CD14-positive monocyte (primary cell): ENCODE data around the gene TRIOBP. TPM values are rescaled to one million over a fixed set of nuclear protein-coding genes. Genes with fewer than 3 reads are reported as not detected.

ENCODE experiments used
- DNase-seq, 3 donors: peaks; one replicate each; pipeline ENCODE4 v3.0.0-alpha.2; 2011 to 2022
- H2AFZ ChIP-seq: 2 replicates; pipeline ENCODE4 v1.6.0; 2012; ENCODE audit warnings: mild to moderate bottlenecking, low read depth, low read length, inconsistent platforms; ENCODE audit not compliant: insufficient read depth, poor library complexity, severe bottlenecking
- H3K27ac ChIP-seq, 2 donors: 1 replicate in 1 of 2; 2 replicates in 1 of 2; pipeline ENCODE4 v1.5.1; 2012 to 2013; ENCODE audit warnings: low read length in 2 of 2, control low read depth in 1 of 2, inconsistent platforms in 1 of 2, low read depth in 1 of 2, mild to moderate bottlenecking in 1 of 2
- H3K27me3 ChIP-seq, 2 donors: one replicate each; pipeline versions ENCODE4 v1.6.0 to v1.6.1; 2011 to 2013; ENCODE audit warnings: low read length in 2 of 2; ENCODE audit not compliant: control insufficient read depth in 2 of 2, insufficient read depth in 2 of 2
- H3K36me3 ChIP-seq, 2 donors: replicated peaks in 1 of 2; 1 replicate in 1 of 2; 2 replicates in 1 of 2; pipeline versions ENCODE4 v1.5.1 to v1.6.1; 2012 to 2013; ENCODE audit warnings: low read length in 2 of 2, control low read depth in 1 of 2, inconsistent platforms in 1 of 2, mild to moderate bottlenecking in 1 of 2; ENCODE audit not compliant: insufficient read depth in 2 of 2, control insufficient read depth in 1 of 2
- H3K4me1 ChIP-seq, 2 donors: 1 replicate in 1 of 2; 2 replicates in 1 of 2; pipeline versions ENCODE4 v1.5.1 to v1.6.1; 2012 to 2013; ENCODE audit warnings: low read length in 2 of 2, control low read depth in 1 of 2, inconsistent platforms in 1 of 2, mild to moderate bottlenecking in 1 of 2, moderate library complexity in 1 of 2; ENCODE audit not compliant: insufficient read depth in 2 of 2, control insufficient read depth in 1 of 2
- H3K4me2 ChIP-seq: replicated peaks from 2 replicates; pipeline ENCODE3; 2012; ENCODE audit warnings: low read length, moderate library complexity, mild to moderate bottlenecking; ENCODE audit not compliant: poor library complexity, severe bottlenecking; ENCODE audit errors: extremely low read depth
- H3K4me3 ChIP-seq, 3 experiments: fragments of 200-600 bp in 1 of 3; sonication (generic) in 1 of 3; replicated peaks in 1 of 3; 1 replicate in 2 of 3; 2 replicates in 1 of 3; pipeline ENCODE4 v1.5.1; 2011 to 2013; ENCODE audit warnings: low read length in 3 of 3, mild to moderate bottlenecking in 3 of 3, control low read depth in 2 of 3, low read depth in 2 of 3, inconsistent platforms in 1 of 3, moderate library complexity in 1 of 3
- H3K79me2 ChIP-seq: 2 replicates; pipeline ENCODE4 v1.6.0; 2012; ENCODE audit warnings: mild to moderate bottlenecking, control low read depth, inconsistent platforms, low read length, moderate library complexity; ENCODE audit not compliant: insufficient read depth
- H3K9ac ChIP-seq: 2 replicates; pipeline ENCODE4 v1.6.0; 2017; ENCODE audit warnings: low read length, mild to moderate bottlenecking; ENCODE audit not compliant: insufficient read depth, poor library complexity, severe bottlenecking
- H3K9me3 ChIP-seq, 2 donors: replicated peaks in 1 of 2; 1 replicate in 1 of 2; 2 replicates in 1 of 2; pipeline versions ENCODE4 v1.5.1 to v1.6.1; 2012 to 2013; ENCODE audit warnings: low read length in 2 of 2, control low read depth in 1 of 2; ENCODE audit not compliant: control insufficient read depth in 1 of 2, insufficient read depth in 1 of 2
- H4K20me1 ChIP-seq: 2 replicates; pipeline ENCODE4 v1.6.0; 2012; ENCODE audit warnings: mild to moderate bottlenecking, low read length, control low read depth, moderate library complexity; ENCODE audit not compliant: insufficient read depth
- H3K27ac Mint-ChIP-seq, 7 donors: one replicate each; pipeline ENCODE4 v1.8.0; 2020; ENCODE audit warnings: mild to moderate bottlenecking in 7 of 7, mixed read lengths in 7 of 7, moderate library complexity in 6 of 7, inconsistent platforms in 2 of 7
- H3K27me3 Mint-ChIP-seq, 3 donors: one replicate each; pipeline ENCODE4 v1.8.0; 2021 to 2022; ENCODE audit warnings: low read depth in 3 of 3, mild to moderate bottlenecking in 3 of 3, mixed read lengths in 3 of 3, moderate library complexity in 3 of 3, inconsistent platforms in 1 of 3
- H3K36me3 Mint-ChIP-seq, 2 donors: one replicate each; pipeline ENCODE4 v1.8.0; 2020; ENCODE audit warnings: mixed read lengths in 2 of 2, inconsistent platforms in 1 of 2, mild to moderate bottlenecking in 1 of 2
- H3K4me1 Mint-ChIP-seq: one replicate; pipeline ENCODE4 v1.8.0; 2020; ENCODE audit warnings: mild to moderate bottlenecking, mixed read lengths
- H3K4me3 Mint-ChIP-seq, 2 donors: one replicate each; pipeline ENCODE4 v1.8.0; 2020; ENCODE audit warnings: mild to moderate bottlenecking in 2 of 2, mixed read lengths in 2 of 2, moderate library complexity in 1 of 2
- H3K9me3 Mint-ChIP-seq, 7 donors: one replicate each; pipeline ENCODE4 v1.8.0; 2020 to 2022; ENCODE audit warnings: mixed read lengths in 7 of 7, mild to moderate bottlenecking in 6 of 7, moderate library complexity in 6 of 7, inconsistent platforms in 2 of 7
- CTCF ChIP-seq: fragments of 200-600 bp; IDR thresholded peaks from one replicate; pipeline ENCODE4 v1.8.0; 2022; ENCODE audit warnings: antibody characterized with exemption, mild to moderate bottlenecking
- WGBS: methylation state at CpG from one replicate; pipeline ENCODE4 v1.1.5; 2013; ENCODE audit warnings: missing lambda C conversion rate; ENCODE audit not compliant: insufficient coverage; 5-methylcytosine and 5-hydroxymethylcytosine counted together
- intact Hi-C, 2 donors: fragments of 100-400 bp; cut with micrococcal nuclease; formaldehyde crosslinking; loops; one replicate each; pipeline versions ENCODE4 v1.15.0 to v1.15.1; 2023
- polyA plus RNA-seq, 3 donors: library from polyadenylated mRNA; depleted of rRNA in 1 of 3; unstranded in 2 of 3; stranded (reverse) in 1 of 3; fragments of 300-500 nt in 2 of 3; fragments of >200 nt in 1 of 3; fragmentation: Illumina TruSeq in 2 of 3; gene quantifications; 1 replicate in 2 of 3; 2 replicates in 1 of 3; pipeline ENCODE4 v1.2.3, GENCODE V29; 2012 to 2021

Gene TRIOBP
- polyA plus RNA-seq, 3 donors: 43.0 to 46.6 (median 44.7) TPM

- Histone ChIP-seq H3K4me1 (no peaks in the 10 kb centered on the region), H3K9me3 (no peaks in the 10 kb centered on the region), H3K9ac (no peak overlapping the region), H2AFZ (no peak overlapping the region), H4K20me1 (no peaks in the 10 kb centered on the region), H3K27me3 (no peaks in the 10 kb centered on the region), H3K36me3 (peaks cover 75 to 85% of the 10 kb centered on the region in 2 donors), H3K4me2 (no peak overlapping the region), H3K4me3 (no peak overlapping the region), H3K79me2 (no peaks in the 10 kb centered on the region), H3K27ac (no peak overlapping the region)
- DNase-seq: no peak
- Mint-ChIP-seq H3K4me3 (no peak overlapping the region), H3K27me3 (peaks cover 0 to 2% (median 0%) of the 10 kb centered on the region in 3 donors), H3K36me3 (peaks cover 48 to 87% of the 10 kb centered on the region in 2 donors), H3K4me1 (no peaks in the 10 kb centered on the region), H3K27ac (peak overlapping the region in 1 of 7 donors; percentile 65), H3K9me3 (no peaks in the 10 kb centered on the region)
- whole genome bisulfite sequencing: 100% methylated on average over 2 of the region's 4 CpGs
- TF ChIP-seq CTCF: no peak
- intact Hi-C loops: no loop called here
Measured at GRCh38 chr22:37771081-37771480, 74.2 kb downstream of the TRIOBP start.

- intact Hi-C loops: no loop called here
- H3K4me3 Mint-ChIP-seq: no peak overlapping the region
- TF ChIP-seq CTCF: no peak
- H3K27me3 Mint-ChIP-seq: peaks cover 0 to 2% (median 0%) of the 10 kb centered on the region in 3 donors
- no peak overlapping the region for H3K9ac ChIP-seq
- H3K27ac Mint-ChIP-seq: no peak overlapping the region
- H4K20me1 ChIP-seq: no peaks in the 10 kb centered on the region
- H2AFZ ChIP-seq: no peak overlapping the region
- H3K36me3 ChIP-seq: peaks cover 68 to 77% of the 10 kb centered on the region in 2 donors
- no peaks in the 10 kb centered on the region for H3K4me1 ChIP-seq
- no peak overlapping the region for H3K4me2 ChIP-seq
- H3K27me3 ChIP-seq: no peaks in the 10 kb centered on the region
- no peaks in the 10 kb centered on the region for H3K79me2 ChIP-seq
- WGBS: 91% methylated on average over 17 of the region's 17 CpGs
- H3K36me3 Mint-ChIP-seq: peaks cover 45 to 80% of the 10 kb centered on the region in 2 donors
- H3K4me1 Mint-ChIP-seq: no peaks in the 10 kb centered on the region
- no peak overlapping the region for H3K27ac ChIP-seq
- DNase-seq: no peak
- no peak overlapping the region for H3K4me3 ChIP-seq
- no peaks in the 10 kb centered on the region for H3K9me3 Mint-ChIP-seq
- H3K9me3 ChIP-seq: no peaks in the 10 kb centered on the region
Measured at GRCh38 chr22:37771702-37772427, 75.0 kb downstream of the TRIOBP start.
